ENCODE data around the gene DMPK.

Gene DMPK

GRCh38 chr19:45822716-45823115, 40.4 kb upstream of the DMPK start:
- no peak for TF ChIP-seq NFRKB (IDR thresholded peaks at IDR 0.05)
- no peak for TF ChIP-seq HDGF (IDR thresholded peaks at IDR 0.05; ENCODE audit: borderline replicate concordance)
- no peak for TF ChIP-seq CTBP1 (IDR thresholded peaks at IDR 0.05; ENCODE audit: borderline replicate concordance)
- TF ChIP-seq FOXM1 (IDR thresholded peaks at IDR 0.05; ENCODE audit: borderline replicate concordance) = no peak
- TF ChIP-seq PKNOX1 (IDR thresholded peaks at IDR 0.05) = no peak
- no peak for TF ChIP-seq SP1 (IDR thresholded peaks at IDR 0.05)
- TF ChIP-seq L3MBTL2 (conservative IDR thresholded peaks at IDR 0.05) = no peak
- no peak for TF ChIP-seq ZNF384 (IDR thresholded peaks at IDR 0.05)
- TF ChIP-seq SUZ12 (IDR thresholded peaks at IDR 0.05) = no peak
- no peak for TF ChIP-seq FOXA1 (IDR thresholded peaks at IDR 0.05)
- no peak for TF ChIP-seq LEF1 (IDR thresholded peaks at IDR 0.05; ENCODE audit: borderline replicate concordance)
- TF ChIP-seq TARDBP (IDR thresholded peaks at IDR 0.05) = no peak
- no peak for TF ChIP-seq ARNT (IDR thresholded peaks at IDR 0.05)
- no peak for TF ChIP-seq FOXK2 (IDR thresholded peaks at IDR 0.05)
- no peak for TF ChIP-seq BHLHE40 (IDR thresholded peaks at IDR 0.05; ENCODE audit: borderline replicate concordance)
- no peak for DNase-seq (ENCODE audit: extremely low spot score)
- ChIA-PET CTCF (no interaction called here), POLR2A (no interaction called here)

- no peak for TF ChIP-seq TARDBP (IDR thresholded peaks at IDR 0.05)
- TF ChIP-seq FOXM1 (IDR thresholded peaks at IDR 0.05; ENCODE audit: borderline replicate concordance) = no peak
- no peak for TF ChIP-seq NFRKB (IDR thresholded peaks at IDR 0.05)
- no peak for TF ChIP-seq PKNOX1 (IDR thresholded peaks at IDR 0.05)
- TF ChIP-seq LEF1 (IDR thresholded peaks at IDR 0.05; ENCODE audit: borderline replicate concordance) = no peak
- ChIA-PET POLR2A (no interaction called here), CTCF (no interaction called here)
- DNase-seq (ENCODE audit: extremely low spot score) = no peak
Measured at GRCh38 chr19:45821570-45821969, 39.3 kb upstream of the DMPK start.

- TF ChIP-seq LEF1 (IDR thresholded peaks at IDR 0.05; ENCODE audit: borderline replicate concordance) (no peak), BHLHE40 (IDR thresholded peaks at IDR 0.05; ENCODE audit: borderline replicate concordance) (no peak), SUZ12 (IDR thresholded peaks at IDR 0.05) (no peak), NFRKB (IDR thresholded peaks at IDR 0.05) (no peak), TARDBP (IDR thresholded peaks at IDR 0.05) (no peak), ARNT (IDR thresholded peaks at IDR 0.05) (no peak), FOXA1 (IDR thresholded peaks at IDR 0.05) (no peak), CTBP1 (IDR thresholded peaks at IDR 0.05; ENCODE audit: borderline replicate concordance) (no peak), L3MBTL2 (conservative IDR thresholded peaks at IDR 0.05) (no peak), FOXK2 (IDR thresholded peaks at IDR 0.05) (no peak), ELF4 (IDR thresholded peaks at IDR 0.05) (no peak)
- POLR2A ChIA-PET = no interaction called here
- no peak for DNase-seq (ENCODE audit: extremely low spot score)
- CTCF ChIA-PET = no interaction called here
Measured at GRCh38 chr19:45821103-45821521, 38.8 kb upstream of the DMPK start.

GRCh38 chr19:45820413-45821102, 38.3 kb upstream of the DMPK start:
- CTCF ChIA-PET = no interaction called here
- TF ChIP-seq PKNOX1 (IDR thresholded peaks at IDR 0.05) (no peak), LEF1 (IDR thresholded peaks at IDR 0.05; ENCODE audit: borderline replicate concordance) (no peak), HDGF (IDR thresholded peaks at IDR 0.05; ENCODE audit: borderline replicate concordance) (no peak), BHLHE40 (IDR thresholded peaks at IDR 0.05; ENCODE audit: borderline replicate concordance) (no peak), SP1 (IDR thresholded peaks at IDR 0.05) (no peak), L3MBTL2 (conservative IDR thresholded peaks at IDR 0.05) (no peak), FOXA1 (IDR thresholded peaks at IDR 0.05) (no peak), ARNT (IDR thresholded peaks at IDR 0.05) (no peak), ZNF384 (IDR thresholded peaks at IDR 0.05) (no peak), SUZ12 (IDR thresholded peaks at IDR 0.05) (no peak), TARDBP (IDR thresholded peaks at IDR 0.05) (no peak), FOXK2 (IDR thresholded peaks at IDR 0.05) (no peak), ELF4 (IDR thresholded peaks at IDR 0.05) (no peak), NFRKB (IDR thresholded peaks at IDR 0.05) (no peak), FOXM1 (IDR thresholded peaks at IDR 0.05; ENCODE audit: borderline replicate concordance) (no peak), CTBP1 (IDR thresholded peaks at IDR 0.05; ENCODE audit: borderline replicate concordance) (no peak)
- DNase-seq (ENCODE audit: extremely low spot score) = no peak
- POLR2A ChIA-PET = no interaction called here

- POLR2A ChIA-PET = no interaction called here
Measured at GRCh38 chr19:45819769-45820168, 37.5 kb upstream of the DMPK start.

More at GRCh38 chr19:45819769-45820168, 37.5 kb upstream of the DMPK start:
- CTCF ChIA-PET = no interaction called here
- no peak for TF ChIP-seq PKNOX1 (IDR thresholded peaks at IDR 0.05)
- no peak for TF ChIP-seq SUZ12 (IDR thresholded peaks at IDR 0.05)
- TF ChIP-seq ZNF384 (IDR thresholded peaks at IDR 0.05) = no peak
- TF ChIP-seq TARDBP (IDR thresholded peaks at IDR 0.05) = no peak
- no peak for TF ChIP-seq CTBP1 (IDR thresholded peaks at IDR 0.05; ENCODE audit: borderline replicate concordance)
- no peak for TF ChIP-seq LEF1 (IDR thresholded peaks at IDR 0.05; ENCODE audit: borderline replicate concordance)
- TF ChIP-seq FOXM1 (IDR thresholded peaks at IDR 0.05; ENCODE audit: borderline replicate concordance) = no peak
- no peak for TF ChIP-seq ELF4 (IDR thresholded peaks at IDR 0.05)
- TF ChIP-seq BHLHE40 (IDR thresholded peaks at IDR 0.05; ENCODE audit: borderline replicate concordance) = no peak
- TF ChIP-seq SP1 (IDR thresholded peaks at IDR 0.05) = no peak
- TF ChIP-seq FOXA1 (IDR thresholded peaks at IDR 0.05) = no peak
- no peak for TF ChIP-seq FOXK2 (IDR thresholded peaks at IDR 0.05)
- TF ChIP-seq NFRKB (IDR thresholded peaks at IDR 0.05) = no peak
- TF ChIP-seq ARNT (IDR thresholded peaks at IDR 0.05) = no peak
- TF ChIP-seq L3MBTL2 (conservative IDR thresholded peaks at IDR 0.05) = no peak
- no peak for TF ChIP-seq HDGF (IDR thresholded peaks at IDR 0.05; ENCODE audit: borderline replicate concordance)
- DNase-seq (ENCODE audit: extremely low spot score) = no peak

Data from HEK293T (cell line).